ENCODE data around the gene CASKIN2.
"Not testable (repeated sequence)": the region's sequence is repeated elsewhere in the genome, so short reads cannot be mapped to it uniquely, and the experiment has no call there.

The CASKIN2 gene

GRCh38 chr17:75521290-75521689 is 6.0 kb upstream of the CASKIN2 start:
- DNase-seq: no peak

- DNase-seq: not testable (repeated sequence)
Measured at GRCh38 chr17:75520413-75520812, 5.1 kb upstream of the CASKIN2 start.

- DNase-seq: no peak
Measured at GRCh38 chr17:75518983-75519537, 3.7 kb upstream of the CASKIN2 start.

GRCh38 chr17:75518201-75518600 is 2.9 kb upstream of the CASKIN2 start:
- DNase-seq: no peak

- DNase-seq: peak; percentile 19 to 42
Measured at GRCh38 chr17:75517297-75517865, 2.0 kb upstream of the CASKIN2 start.

- DNase-seq: peak in 1 of 2 experiments; percentile 78
Measured at GRCh38 chr17:75516619-75517296, 1.4 kb upstream of the CASKIN2 start.

- peak; percentile 76 to 96 for DNase-seq
Measured at GRCh38 chr17:75516255-75516618, 900 bp upstream of the CASKIN2 start, which contains the start of gene TSEN54. Gene TSEN54, plus strand, starts transcription at chr17:75516528. Its CDS starts 33 bp downstream, at chr17:75516561.

GRCh38 chr17:75514919-75515495 is 330 bp downstream of the CASKIN2 start:
- DNase-seq: peak in 1 of 2 experiments; percentile 68

GRCh38 chr17:75514299-75514918 is 928 bp downstream of the CASKIN2 start:
- DNase-seq: peak in 1 of 2 experiments; percentile 43

- no peak for DNase-seq
Measured at GRCh38 chr17:75513641-75514000, 1.7 kb downstream of the CASKIN2 start.

- DNase-seq: no peak
Measured at GRCh38 chr17:75512926-75513640, 2.3 kb downstream of the CASKIN2 start.

GRCh38 chr17:75511610-75512575 is 3.4 kb downstream of the CASKIN2 start:
- no peak for DNase-seq

GRCh38 chr17:75511270-75511609 is 4.1 kb downstream of the CASKIN2 start:
- no peak for DNase-seq

GRCh38 chr17:75509528-75510258 is 5.6 kb downstream of the CASKIN2 start:
- no peak for DNase-seq

- no peak for DNase-seq
Measured at GRCh38 chr17:75508931-75509361, 6.4 kb downstream of the CASKIN2 start.

GRCh38 chr17:75507733-75508719 is 7.3 kb downstream of the CASKIN2 start:
- DNase-seq: no peak

- DNase-seq: no peak
Measured at GRCh38 chr17:75506888-75507287, 8.4 kb downstream of the CASKIN2 start.

- DNase-seq: no peak
Measured at GRCh38 chr17:75506134-75506533, 9.2 kb downstream of the CASKIN2 start.

- DNase-seq: no peak
Measured at GRCh38 chr17:75505640-75506039, 9.7 kb downstream of the CASKIN2 start.

GRCh38 chr17:75505152-75505409 is 10.3 kb downstream of the CASKIN2 start:
- DNase-seq: no peak

All from NCI-H526 (cell line).